Measurements from ENCODE around the gene RPL37A.
"Not testable (repeated sequence)": the region's sequence is repeated elsewhere in the genome, so short reads cannot be mapped to it uniquely, and the experiment has no call there.

Gene RPL37A

DNA sequence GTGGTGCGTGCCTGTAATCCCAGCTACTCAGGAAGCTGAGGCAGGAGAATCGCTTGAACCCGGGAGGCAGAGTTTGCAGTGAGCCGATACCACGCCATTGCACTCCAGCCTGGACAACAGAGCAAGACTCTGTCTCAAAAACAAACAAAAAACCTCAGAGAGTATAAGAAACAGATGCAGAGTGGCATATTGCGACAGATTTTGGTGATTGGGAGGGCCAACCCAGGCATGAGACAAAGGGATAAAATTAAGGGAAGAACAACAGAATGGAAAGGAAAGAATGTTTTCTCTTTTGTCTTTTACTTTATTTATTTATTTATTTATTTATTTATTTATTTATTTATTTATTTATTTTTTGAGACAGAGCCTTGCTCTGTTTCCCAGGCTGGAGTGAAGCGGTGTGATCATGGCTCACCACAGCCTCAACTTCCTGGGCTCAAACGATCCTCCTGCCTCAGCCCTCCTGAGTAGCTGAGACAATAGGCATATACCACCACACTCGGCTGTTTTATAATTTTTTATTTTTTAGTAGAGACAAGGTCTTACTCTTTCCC, 20.0 kb downstream of the RPL37A start:
- not testable (repeated sequence) for DNase-seq

GRCh38 chr2:216519154-216519762, 20.6 kb downstream of the RPL37A start:
- no peak for DNase-seq

DNA sequence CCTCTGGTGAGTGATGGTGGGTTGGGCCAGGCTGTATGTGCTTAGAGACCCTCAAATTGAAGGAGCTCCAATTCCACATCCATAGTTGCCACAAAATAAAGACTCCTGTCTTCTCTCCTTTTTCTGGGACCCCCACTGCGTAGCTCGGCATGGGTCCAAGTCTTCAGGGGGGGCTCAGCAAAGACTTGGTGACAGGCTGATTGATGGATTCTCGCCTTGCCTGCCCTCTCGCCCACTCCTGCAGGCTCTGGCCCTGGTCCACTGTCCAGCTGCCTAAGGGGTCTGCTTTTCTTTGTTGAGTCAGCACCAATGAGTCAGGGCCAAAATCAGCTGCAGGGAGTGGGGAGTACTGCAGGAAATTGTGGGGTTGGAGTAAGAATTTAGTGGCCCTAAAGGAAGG, 21.5 kb downstream of the RPL37A start:
- no peak for DNase-seq

- no peak for DNase-seq
Observed at GRCh38 chr2:216522892-216523502, 24.4 kb downstream of the RPL37A start.

- no peak for DNase-seq
Observed at GRCh38 chr2:216525972-216526371, 27.3 kb downstream of the RPL37A start.

DNA sequence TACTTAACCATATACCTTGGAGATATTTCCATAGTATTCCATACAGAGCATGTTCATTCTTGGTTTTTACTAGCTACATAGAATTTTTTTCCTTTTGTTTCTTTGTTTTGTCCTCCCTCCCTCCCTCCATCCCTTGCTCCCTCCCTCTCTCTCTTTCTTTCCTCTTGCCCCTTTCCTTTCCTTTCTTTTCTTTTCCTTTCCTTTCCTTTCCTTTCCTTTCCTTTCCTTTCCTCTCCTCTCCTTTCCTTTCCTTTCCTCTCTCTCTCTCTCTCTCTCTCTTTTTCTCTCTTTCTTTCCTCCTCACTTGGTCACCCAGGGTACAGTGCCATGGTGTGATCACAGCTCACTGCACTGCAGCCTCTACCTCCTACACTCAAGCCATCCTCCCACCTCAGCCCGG, 28.3 kb downstream of the RPL37A start:
- no peak for DNase-seq

DNA sequence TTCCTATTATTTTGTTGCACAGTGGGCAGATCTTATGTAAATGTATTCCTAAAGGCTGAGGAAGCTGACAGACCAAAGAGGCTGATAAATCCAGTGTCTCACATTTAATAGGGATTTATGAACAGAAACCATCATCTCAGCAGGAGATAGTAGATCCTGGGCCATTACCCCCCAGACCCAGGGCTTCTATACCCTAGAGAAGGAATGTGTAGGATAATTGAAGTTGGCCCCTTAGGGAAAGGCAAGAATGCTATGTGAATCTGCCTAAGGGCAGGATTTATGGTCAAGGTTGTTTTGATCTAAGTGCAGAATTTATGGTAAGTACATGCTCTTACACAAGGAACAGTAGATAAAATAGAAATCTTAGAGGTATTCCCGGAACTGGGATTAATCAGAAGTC, 29.0 kb downstream of the RPL37A start:
- DNase-seq: no peak

GRCh38 chr2:216532562-216532961, 33.9 kb downstream of the RPL37A start:
- no peak for DNase-seq

DNA sequence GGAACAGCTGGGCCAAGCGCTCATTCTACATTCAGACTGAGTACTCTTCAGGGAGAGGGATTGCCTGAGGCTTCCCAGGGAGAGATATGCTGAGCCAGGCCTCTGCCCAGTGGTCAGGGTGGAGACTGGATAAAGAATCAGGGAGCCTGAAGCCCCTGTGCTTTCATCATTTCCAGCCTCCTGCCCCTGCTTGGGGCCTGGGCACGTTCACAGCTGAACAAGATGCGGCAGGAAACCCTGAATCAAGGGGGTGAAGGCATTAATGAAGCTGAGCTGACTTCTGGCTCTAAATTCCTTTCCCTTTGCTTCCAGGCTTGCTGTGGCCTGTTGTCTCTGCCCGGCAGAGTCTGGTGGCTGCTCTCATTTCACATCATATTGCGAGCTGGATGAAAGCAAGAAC, 35.0 kb downstream of the RPL37A start:
- no peak for DNase-seq

GRCh38 chr2:216534809-216535208, 36.2 kb downstream of the RPL37A start:
- DNase-seq: no peak

- no peak for DNase-seq
Observed at GRCh38 chr2:216535454-216535995, 36.9 kb downstream of the RPL37A start.

GRCh38 chr2:216536734-216537210, 38.1 kb downstream of the RPL37A start:
- DNase-seq: no peak

DNA sequence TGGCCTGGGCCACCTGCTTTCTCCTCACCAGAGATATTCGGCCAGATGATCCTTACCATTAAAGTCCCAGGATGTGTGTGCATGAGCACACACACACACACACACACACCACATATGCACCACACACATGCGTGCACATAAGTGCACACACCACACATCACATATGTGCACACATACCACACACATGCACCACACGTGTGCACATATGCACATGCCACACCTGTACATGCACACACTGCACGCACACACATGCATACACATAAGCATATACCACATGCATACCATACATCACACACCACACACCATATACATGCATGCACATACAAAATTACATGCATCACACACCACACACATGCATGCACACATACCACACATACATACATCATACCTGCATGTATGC, 38.7 kb downstream of the RPL37A start:
- no peak for DNase-seq

DNA sequence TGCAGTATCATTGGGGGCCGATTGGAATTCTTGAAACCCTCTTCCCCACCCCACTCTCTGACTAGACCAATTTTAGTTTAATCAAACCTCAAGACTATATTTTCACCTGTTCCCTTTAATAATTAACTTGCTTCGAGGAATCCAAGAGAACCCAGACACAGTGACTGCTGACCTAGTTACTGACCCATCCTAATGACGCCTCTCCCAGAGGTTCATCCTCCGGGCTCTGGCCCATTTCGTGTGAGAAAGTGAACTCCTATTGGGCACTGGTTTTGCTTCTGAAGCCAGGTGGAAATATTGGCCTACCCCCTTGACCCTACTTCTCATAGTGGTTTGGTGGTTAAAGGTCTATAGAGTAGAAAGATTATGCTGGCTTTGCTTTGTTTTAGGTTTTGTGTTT, 39.9 kb downstream of the RPL37A start:
- no peak for DNase-seq

DNA sequence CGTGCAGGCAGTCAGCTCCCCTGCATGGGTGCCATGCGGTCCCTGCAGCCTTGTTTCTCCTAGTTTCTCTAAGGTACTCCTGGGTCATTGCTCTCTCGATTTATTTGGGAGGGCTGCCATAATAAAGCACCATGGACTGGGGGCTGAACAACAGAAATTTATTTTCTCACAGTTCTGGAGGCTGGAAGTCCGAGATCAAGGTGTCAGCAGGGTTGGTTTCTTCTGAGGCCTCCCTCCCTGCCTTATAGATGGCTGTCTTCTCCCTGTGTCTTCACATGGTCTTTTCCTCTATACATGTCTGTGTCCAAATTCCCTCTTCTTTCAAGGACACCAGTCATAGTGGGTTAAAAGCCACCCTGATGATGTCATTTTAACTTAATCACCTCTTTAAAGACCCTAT, 40.5 kb downstream of the RPL37A start:
- DNase-seq: no peak

DNA sequence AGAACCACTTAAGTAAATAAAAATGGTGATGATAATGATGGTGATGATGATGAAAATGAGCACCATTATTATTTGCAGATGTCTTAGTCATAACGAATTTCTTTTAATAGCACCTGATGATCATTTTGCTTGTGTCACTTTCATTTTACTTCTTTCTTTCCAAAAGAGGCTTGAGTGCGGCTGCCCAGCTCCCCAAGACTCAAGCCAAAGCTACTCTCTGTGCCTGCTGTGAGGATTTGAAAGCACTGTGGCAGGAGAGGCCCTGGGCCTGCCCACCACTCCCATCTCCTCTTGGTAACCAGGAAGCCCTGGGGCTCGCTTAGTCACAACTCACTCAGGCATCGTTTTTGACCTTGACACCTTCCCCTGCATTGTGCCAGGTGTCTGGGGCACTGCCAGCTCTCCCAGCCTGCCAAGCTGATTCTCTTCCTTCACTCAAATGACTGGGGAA, 41.2 kb downstream of the RPL37A start:
- DNase-seq: no peak

DNA sequence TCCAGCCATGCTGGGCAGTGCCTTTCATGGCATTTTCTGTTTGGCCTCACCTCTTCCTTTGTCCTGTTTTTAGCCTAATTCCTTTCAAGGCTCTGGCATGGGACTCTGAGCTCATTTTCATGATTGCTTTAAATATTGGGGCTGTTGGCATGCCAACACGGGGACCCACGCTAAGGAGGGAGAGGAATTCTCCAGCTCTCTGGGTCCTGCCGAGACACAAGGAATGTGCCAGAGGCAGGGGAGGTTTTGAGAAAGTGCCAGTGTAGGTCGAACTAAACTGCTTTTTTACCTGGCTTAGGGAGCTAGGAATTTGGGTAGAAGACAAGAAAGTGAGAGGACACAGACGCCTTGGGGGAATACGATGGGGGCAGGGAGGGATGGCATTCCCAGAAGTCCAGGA, 42.3 kb downstream of the RPL37A start:
- no peak for DNase-seq

DNA sequence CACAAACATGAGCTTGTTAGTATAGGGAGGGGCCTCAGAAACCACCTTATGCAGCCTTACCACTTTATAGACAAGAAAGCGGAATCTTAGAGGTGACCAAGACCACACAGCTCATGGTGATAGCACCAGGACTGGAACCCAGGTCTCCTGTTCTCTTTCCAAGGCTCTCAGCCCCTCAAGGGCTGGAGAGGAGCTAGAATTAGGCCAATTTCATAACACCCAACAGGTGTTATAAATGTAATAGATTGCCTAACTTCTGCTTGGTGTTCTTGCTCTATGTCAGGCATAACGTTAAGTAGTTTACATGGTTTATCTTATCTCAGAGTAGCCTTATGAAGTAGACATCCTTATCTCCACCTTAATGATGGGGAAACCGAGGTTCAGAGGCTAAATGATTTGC, 42.9 kb downstream of the RPL37A start:
- no peak for DNase-seq

- no peak for DNase-seq
Observed at GRCh38 chr2:216545359-216545758, 46.7 kb downstream of the RPL37A start.

- no peak for DNase-seq
Observed at GRCh38 chr2:216546241-216546640, 47.6 kb downstream of the RPL37A start.

- no peak for DNase-seq
Observed at GRCh38 chr2:216546641-216547403, 48.2 kb downstream of the RPL37A start.

- no peak for DNase-seq
Observed at GRCh38 chr2:216548901-216549331, 50.3 kb downstream of the RPL37A start.

DNA sequence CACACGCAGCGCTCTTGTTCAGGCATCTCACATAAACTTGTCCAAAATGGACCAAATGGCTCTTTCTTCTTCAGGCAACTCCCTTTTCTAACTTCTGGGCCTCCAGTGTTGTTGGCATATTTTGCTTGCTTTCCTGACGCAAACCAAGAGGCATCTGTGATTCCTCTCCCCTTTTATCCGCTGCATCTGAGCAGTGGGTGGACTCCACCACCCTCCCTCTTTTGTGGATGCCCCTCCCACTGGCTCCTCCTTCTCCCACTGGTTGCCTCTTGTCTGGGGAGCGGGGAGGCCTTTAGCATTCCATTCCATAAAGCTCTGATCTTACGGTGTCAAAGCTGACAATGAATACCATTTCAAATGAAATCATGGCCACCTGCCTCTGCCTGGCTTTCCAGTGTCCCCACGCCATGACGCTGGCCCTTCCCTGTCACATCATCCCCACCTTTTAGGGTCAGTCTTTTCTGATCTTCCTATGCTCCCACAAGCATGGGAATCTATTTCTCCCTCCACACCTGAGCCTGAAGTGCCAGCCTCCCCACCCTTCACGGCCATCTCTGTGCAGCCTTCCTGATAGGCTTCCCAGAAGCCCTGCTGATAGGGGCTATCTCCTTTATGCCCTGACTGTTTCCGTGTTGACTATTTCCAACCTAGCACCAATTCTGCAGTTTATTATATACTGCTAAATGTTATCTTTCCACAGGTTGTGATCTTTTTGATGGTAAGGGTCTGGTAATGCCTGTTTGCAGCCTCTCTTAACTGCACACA, 51.5 kb downstream of the RPL37A start:
- no peak for DNase-seq
